Measurements from ENCODE around the gene HES7.

GRCh38 chr17:8146381-8147140 is 22.7 kb upstream of the HES7 start:
- no peak for TF ChIP-seq PBX3 (IDR thresholded peaks at IDR 0.05)
- TF ChIP-seq CTCF (IDR thresholded peaks at IDR 0.05) = no peak
- TF ChIP-seq RCOR1 (IDR thresholded peaks at IDR 0.05; ENCODE audit: low read length) = no peak
- no peak for TF ChIP-seq YY1 (IDR thresholded peaks at IDR 0.05; ENCODE audit: low read depth)
- TF ChIP-seq RAD21 (IDR thresholded peaks at IDR 0.05; ENCODE audit: low read length) = no peak
- TF ChIP-seq TCF12 (IDR thresholded peaks at IDR 0.05) = no peak
- TF ChIP-seq GABPA (IDR thresholded peaks at IDR 0.05; ENCODE audit: low read depth) = no peak
- TF ChIP-seq CHD2 (IDR thresholded peaks at IDR 0.05; ENCODE audit: low read length, partially characterized antibody) = no peak
- no peak for TF ChIP-seq RFX5 (IDR thresholded peaks at IDR 0.05; ENCODE audit: low read length)
- no peak for TF ChIP-seq MXI1 (IDR thresholded peaks at IDR 0.05; ENCODE audit: low read depth, low read length)
- no peak for TF ChIP-seq REST (IDR thresholded peaks at IDR 0.05; ENCODE audit: low read depth, low read length)

Measured in SK-N-SH (cell line).